ENCODE data around the gene CNKSR3. TPM values are rescaled to one million over a fixed set of nuclear protein-coding genes. Genes with fewer than 3 reads are reported as not detected.

The CNKSR3 gene
- polyA plus RNA-seq, 1 experiment, result 5.2 TPM

GRCh38 chr6:154539593-154540269 is 29.2 kb upstream of the CNKSR3 start:
- no peak for DNase-seq (ENCODE audit: low read depth)
- TF ChIP-seq, protein P1, sequence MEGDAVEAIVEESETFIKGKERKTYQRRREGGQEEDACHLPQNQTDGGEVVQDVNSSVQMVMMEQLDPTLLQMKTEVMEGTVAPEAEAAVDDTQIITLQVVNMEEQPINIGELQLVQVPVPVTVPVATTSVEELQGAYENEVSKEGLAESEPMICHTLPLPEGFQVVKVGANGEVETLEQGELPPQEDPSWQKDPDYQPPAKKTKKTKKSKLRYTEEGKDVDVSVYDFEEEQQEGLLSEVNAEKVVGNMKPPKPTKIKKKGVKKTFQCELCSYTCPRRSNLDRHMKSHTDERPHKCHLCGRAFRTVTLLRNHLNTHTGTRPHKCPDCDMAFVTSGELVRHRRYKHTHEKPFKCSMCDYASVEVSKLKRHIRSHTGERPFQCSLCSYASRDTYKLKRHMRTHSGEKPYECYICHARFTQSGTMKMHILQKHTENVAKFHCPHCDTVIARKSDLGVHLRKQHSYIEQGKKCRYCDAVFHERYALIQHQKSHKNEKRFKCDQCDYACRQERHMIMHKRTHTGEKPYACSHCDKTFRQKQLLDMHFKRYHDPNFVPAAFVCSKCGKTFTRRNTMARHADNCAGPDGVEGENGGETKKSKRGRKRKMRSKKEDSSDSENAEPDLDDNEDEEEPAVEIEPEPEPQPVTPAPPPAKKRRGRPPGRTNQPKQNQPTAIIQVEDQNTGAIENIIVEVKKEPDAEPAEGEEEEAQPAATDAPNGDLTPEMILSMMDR (IDR thresholded peaks at IDR 0.05; ENCODE audit: insufficient read depth, low read depth, low read length), result no peak
- H3K27me3 ChIP-seq (ENCODE audit: control insufficient read depth, insufficient read depth, low read length), result no peaks in the 10 kb centered on the region
- CTCF ChIA-PET, result no interaction called here
- no peak overlapping the region for H3K4me3 ChIP-seq (ENCODE audit: low read depth, low read length)
- H3K36me3 ChIP-seq (ENCODE audit: control insufficient read depth, insufficient read depth, low read length), result no peaks in the 10 kb centered on the region
- POLR2A ChIA-PET, result no interaction called here

- POLR2A ChIA-PET, result interaction anchor here (0.7 kb wide), 1 partner anchor 254 kb away, joined by 3 read pairs; no protein-coding TSS in a partner anchor
- H3K4me3 ChIP-seq (ENCODE audit: low read depth, low read length), result no peak overlapping the region
- no peak for DNase-seq (ENCODE audit: low read depth)
- H3K27me3 ChIP-seq (ENCODE audit: control insufficient read depth, insufficient read depth, low read length), result no peaks in the 10 kb centered on the region
- TF ChIP-seq, protein P1 (IDR thresholded peaks at IDR 0.05; ENCODE audit: insufficient read depth, low read depth, low read length), result no peak
- H3K36me3 ChIP-seq (ENCODE audit: control insufficient read depth, insufficient read depth, low read length), result no peaks in the 10 kb centered on the region
- CTCF ChIA-PET, result no interaction called here
These were observed 28.2 kb upstream of the CNKSR3 start for GRCh38 chr6:154538640-154539191.

GRCh38 chr6:154537511-154538325 is 27.2 kb upstream of the CNKSR3 start:
- no peaks in the 10 kb centered on the region for H3K27me3 ChIP-seq (ENCODE audit: control insufficient read depth, insufficient read depth, low read length)
- no peak for DNase-seq (ENCODE audit: low read depth)
- CTCF ChIA-PET, result no interaction called here
- H3K4me3 ChIP-seq (ENCODE audit: low read depth, low read length), result no peak overlapping the region
- H3K36me3 ChIP-seq (ENCODE audit: control insufficient read depth, insufficient read depth, low read length), result no peaks in the 10 kb centered on the region
- TF ChIP-seq, protein P1 (IDR thresholded peaks at IDR 0.05; ENCODE audit: insufficient read depth, low read depth, low read length), result no peak
- POLR2A ChIA-PET, result no interaction called here

- ChIA-PET CTCF (no interaction called here), POLR2A (no interaction called here)
- H3K27me3 ChIP-seq (ENCODE audit: control insufficient read depth, insufficient read depth, low read length), result no peaks in the 10 kb centered on the region
- no peak for DNase-seq (ENCODE audit: low read depth)
- TF ChIP-seq, protein P1 (IDR thresholded peaks at IDR 0.05; ENCODE audit: insufficient read depth, low read depth, low read length), result no peak
- H3K36me3 ChIP-seq (ENCODE audit: control insufficient read depth, insufficient read depth, low read length), result no peaks in the 10 kb centered on the region
- no peak overlapping the region for H3K4me3 ChIP-seq (ENCODE audit: low read depth, low read length)
These were observed 26.5 kb upstream of the CNKSR3 start for GRCh38 chr6:154536999-154537398.

DNA sequence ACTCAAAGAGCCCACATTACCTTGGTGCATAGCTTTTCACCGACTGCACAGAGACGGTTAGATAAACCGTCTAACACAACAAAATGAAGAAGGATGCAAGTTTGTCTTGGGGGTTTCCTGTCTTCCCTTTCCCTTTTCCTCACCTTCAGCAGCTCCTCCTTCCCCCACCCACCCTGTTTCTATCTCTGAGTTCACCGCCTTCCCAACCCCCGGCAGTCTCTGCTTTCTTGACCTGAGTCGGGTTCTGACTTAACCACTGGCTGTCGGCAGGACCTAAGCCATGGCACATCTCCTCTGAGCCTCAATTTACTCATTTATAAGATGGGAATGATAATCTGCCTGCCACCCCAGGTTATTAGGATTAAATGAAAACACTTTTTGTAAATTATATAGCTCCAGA is 25.8 kb upstream of the CNKSR3 start:
- no peak for DNase-seq (ENCODE audit: low read depth)
- TF ChIP-seq, protein P1 (IDR thresholded peaks at IDR 0.05; ENCODE audit: insufficient read depth, low read depth, low read length), result no peak
- CTCF ChIA-PET, result interaction anchor here (1.3 kb wide), 1 partner anchor 19 kb away, joined by 4 read pairs; no protein-coding TSS in a partner anchor
- POLR2A ChIA-PET, result interaction anchor here (0.7 kb wide), 1 partner anchor 17 kb away, joined by 5 read pairs; no protein-coding TSS in a partner anchor
- H3K27me3 ChIP-seq (ENCODE audit: control insufficient read depth, insufficient read depth, low read length), result no peaks in the 10 kb centered on the region
- no peaks in the 10 kb centered on the region for H3K36me3 ChIP-seq (ENCODE audit: control insufficient read depth, insufficient read depth, low read length)
- H3K4me3 ChIP-seq (ENCODE audit: low read depth, low read length), result no peak overlapping the region

Data from BJ (cell line).